Spleen (tissue), 7 donors: Measurements from ENCODE around the gene MS4A6A.

Experiments used
- POLR2AphosphoS5 ChIP-seq, 3 donors: sonication (generic); formaldehyde crosslinking; IDR thresholded peaks; one replicate each; pipeline ENCODE4 v1.5.1; 2017; ENCODE audit warnings: antibody characterized with exemption in 3 of 3
- TF ChIP-seq, protein P1 (sequence below), 11 experiments: fragments of 200-600 bp in 7 of 11; fragments of 450-650 bp in 4 of 11; sonication (generic) in 4 of 11; IDR thresholded peaks in 8 of 11; conservative IDR thresholded peaks in 3 of 11; 1 replicate in 7 of 11; 2 replicates in 4 of 11; pipeline versions ENCODE4 v1.4.0 to v1.8.0; 2016 to 2021; ENCODE audit warnings: antibody characterized with exemption in 11 of 11, inconsistent platforms in 4 of 11, mild to moderate bottlenecking in 1 of 11
- donor health status: DM: no; HTN: no; CAD: no; lungs with moderate emphysema.
- donor health status: DM: no; HTN: no; CAD: no.
- donor health status: DM: no; HTN: no; CAD: no.

- TF ChIP-seq, protein P1, sequence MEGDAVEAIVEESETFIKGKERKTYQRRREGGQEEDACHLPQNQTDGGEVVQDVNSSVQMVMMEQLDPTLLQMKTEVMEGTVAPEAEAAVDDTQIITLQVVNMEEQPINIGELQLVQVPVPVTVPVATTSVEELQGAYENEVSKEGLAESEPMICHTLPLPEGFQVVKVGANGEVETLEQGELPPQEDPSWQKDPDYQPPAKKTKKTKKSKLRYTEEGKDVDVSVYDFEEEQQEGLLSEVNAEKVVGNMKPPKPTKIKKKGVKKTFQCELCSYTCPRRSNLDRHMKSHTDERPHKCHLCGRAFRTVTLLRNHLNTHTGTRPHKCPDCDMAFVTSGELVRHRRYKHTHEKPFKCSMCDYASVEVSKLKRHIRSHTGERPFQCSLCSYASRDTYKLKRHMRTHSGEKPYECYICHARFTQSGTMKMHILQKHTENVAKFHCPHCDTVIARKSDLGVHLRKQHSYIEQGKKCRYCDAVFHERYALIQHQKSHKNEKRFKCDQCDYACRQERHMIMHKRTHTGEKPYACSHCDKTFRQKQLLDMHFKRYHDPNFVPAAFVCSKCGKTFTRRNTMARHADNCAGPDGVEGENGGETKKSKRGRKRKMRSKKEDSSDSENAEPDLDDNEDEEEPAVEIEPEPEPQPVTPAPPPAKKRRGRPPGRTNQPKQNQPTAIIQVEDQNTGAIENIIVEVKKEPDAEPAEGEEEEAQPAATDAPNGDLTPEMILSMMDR (IDR thresholded peaks at IDR 0.05 in 8 of 11, conservative IDR thresholded peaks at IDR 0.05 in 3 of 11) = no peak
- TF ChIP-seq POLR2AphosphoS5 (IDR thresholded peaks at IDR 0.05) = no peak
Observed at GRCh38 chr11:60145677-60146076, 37.2 kb downstream of the MS4A6A start.
